Stimulated activated CD4-positive, alpha-beta T cell treated with anti-CD3 and anti-CD28 coated beads, TNF-alpha, amount 100 ng/mL, for 4 hours (primary cell): ENCODE data around the gene MYBPC2.
"Not testable (repeated sequence)": the region's sequence is repeated elsewhere in the genome, so short reads cannot be mapped to it uniquely, and the experiment has no call there.

Experiments used
- DNase-seq, 3 experiments: peaks; one replicate each; pipeline ENCODE4 v3.0.0-alpha.2; 2020; ENCODE audit warnings: low read depth in 3 of 3

The MYBPC2 gene

GRCh38 chr19:50458396-50459066, 25.8 kb downstream of the MYBPC2 start:
- DNase-seq: no peak

- no peak for DNase-seq
These were observed 26.4 kb downstream of the MYBPC2 start for GRCh38 chr19:50459067-50459456.

- DNase-seq: no peak
These were observed 26.9 kb downstream of the MYBPC2 start for GRCh38 chr19:50459638-50460037.

- DNase-seq: no peak
These were observed 27.6 kb downstream of the MYBPC2 start for GRCh38 chr19:50460161-50460765.

- DNase-seq: peak; percentile 17 to 25 (median 24)
These were observed 28.6 kb downstream of the MYBPC2 start for GRCh38 chr19:50461066-50461875.

GRCh38 chr19:50462970-50463369, 30.3 kb downstream of the MYBPC2 start:
- no peak for DNase-seq

GRCh38 chr19:50464348-50464747, 31.7 kb downstream of the MYBPC2 start:
- no peak for DNase-seq

GRCh38 chr19:50465000-50465399, 32.3 kb downstream of the MYBPC2 start:
- DNase-seq: no peak

- no peak for DNase-seq
These were observed 33.5 kb downstream of the MYBPC2 start for GRCh38 chr19:50465986-50466705.

- DNase-seq: no peak
These were observed 34.0 kb downstream of the MYBPC2 start for GRCh38 chr19:50466706-50467039.

GRCh38 chr19:50467566-50467965, 34.9 kb downstream of the MYBPC2 start:
- DNase-seq: no peak

GRCh38 chr19:50468818-50469217, 36.1 kb downstream of the MYBPC2 start:
- no peak for DNase-seq

GRCh38 chr19:50473336-50473735, 40.6 kb downstream of the MYBPC2 start:
- DNase-seq: not testable (repeated sequence)

- DNase-seq: no peak
These were observed 42.4 kb downstream of the MYBPC2 start for GRCh38 chr19:50475101-50475568.

- no peak for DNase-seq
These were observed 43.1 kb downstream of the MYBPC2 start for GRCh38 chr19:50475736-50476223.

GRCh38 chr19:50476224-50476906, 43.7 kb downstream of the MYBPC2 start, which contains the start of the genes EMC10 and GARIN5A:
Gene EMC10, plus strand, starts transcription at chr19:50476507. Its CDS starts 38 bp downstream, at chr19:50476545.
Gene GARIN5A, minus strand, starts transcription at chr19:50476848. Its CDS starts 460 bp downstream, at chr19:50476388.
- DNase-seq: peak; percentile 81 to 89 (median 87)

GRCh38 chr19:50476907-50477238, 44.2 kb downstream of the MYBPC2 start:
- no peak for DNase-seq

GRCh38 chr19:50477751-50478515, 45.2 kb downstream of the MYBPC2 start:
- DNase-seq: no peak

- DNase-seq: no peak
These were observed 46.4 kb downstream of the MYBPC2 start for GRCh38 chr19:50478901-50479715.
